ENCODE results near the gene SGPP2. TPM values are rescaled to one million over a fixed set of nuclear protein-coding genes. Genes with fewer than 3 reads are reported as not detected.
A peak's percentile ranks its signal among the peaks of the same experiment; 100 is the strongest.

Gene SGPP2
- total RNA-seq, 2 donors from 2014 or later: 2.1 to 13.0 TPM

- no peak for TF ChIP-seq CTCF (IDR thresholded peaks at IDR 0.05)
- Histone ChIP-seq H3K36me3 (peaks cover 14% of the 10 kb centered on the region), H3K4me1 (peaks cover 0 to 8% of the 10 kb centered on the region in 2 donors), H3K27me3 (no peaks in the 10 kb centered on the region), H3K27ac (no peak overlapping the region), H3K9me3 (no peaks in the 10 kb centered on the region), H3K4me3 (no peak overlapping the region)
- DNase-seq (ENCODE audit: low spot score): no peak
Observed at GRCh38 chr2:222594679-222595078, 170.3 kb downstream of the SGPP2 start.

GRCh38 chr2:222595581-222595980 lies 171.2 kb downstream of the SGPP2 start:
- H3K36me3 ChIP-seq: peaks cover 18% of the 10 kb centered on the region
- no peak overlapping the region for H3K4me3 ChIP-seq
- H3K4me1 ChIP-seq: peaks cover 0 to 8% of the 10 kb centered on the region in 2 donors
- no peak overlapping the region for H3K27ac ChIP-seq
- DNase-seq (ENCODE audit: low spot score): no peak
- H3K27me3 ChIP-seq: no peaks in the 10 kb centered on the region
- H3K9me3 ChIP-seq: no peaks in the 10 kb centered on the region
- no peak for TF ChIP-seq CTCF (IDR thresholded peaks at IDR 0.05)

GRCh38 chr2:222598611-222599010 lies 174.3 kb downstream of the SGPP2 start:
- no peak for TF ChIP-seq CTCF (IDR thresholded peaks at IDR 0.05)
- Histone ChIP-seq H3K4me1 (no peaks in the 10 kb centered on the region), H3K36me3 (peaks cover 18% of the 10 kb centered on the region)

GRCh38 chr2:222603501-222603900 lies 179.2 kb downstream of the SGPP2 start:
- Histone ChIP-seq H3K9me3 (no peaks in the 10 kb centered on the region), H3K4me1 (no peaks in the 10 kb centered on the region), H3K27me3 (no peaks in the 10 kb centered on the region), H3K36me3 (peaks cover 11% of the 10 kb centered on the region), H3K4me3 (no peak overlapping the region), H3K27ac (no peak overlapping the region)
- no peak for TF ChIP-seq CTCF (IDR thresholded peaks at IDR 0.05)
- no peak for DNase-seq (ENCODE audit: low spot score)

More at GRCh38 chr2:222598611-222599010, 174.3 kb downstream of the SGPP2 start:
- no peaks in the 10 kb centered on the region for H3K27me3 ChIP-seq
- no peak overlapping the region for H3K27ac ChIP-seq
- H3K4me3 ChIP-seq: no peak overlapping the region
- H3K9me3 ChIP-seq: no peaks in the 10 kb centered on the region
- DNase-seq (ENCODE audit: low spot score): no peak

GRCh38 chr2:222604749-222605515 lies 180.6 kb downstream of the SGPP2 start:
- Histone ChIP-seq H3K9me3 (no peaks in the 10 kb centered on the region), H3K27ac (peak overlapping the region in 1 of 2 donors; percentile 34), H3K4me3 (no peak overlapping the region), H3K27me3 (no peaks in the 10 kb centered on the region), H3K36me3 (peaks cover under 1% of the 10 kb centered on the region), H3K4me1 (no peaks in the 10 kb centered on the region)
- no peak for DNase-seq (ENCODE audit: low spot score)
- TF ChIP-seq CTCF (IDR thresholded peaks at IDR 0.05): no peak

GRCh38 chr2:222606306-222606705 lies 182.0 kb downstream of the SGPP2 start:
- no peak overlapping the region for H3K4me3 ChIP-seq
- no peaks in the 10 kb centered on the region for H3K9me3 ChIP-seq
- no peaks in the 10 kb centered on the region for H3K4me1 ChIP-seq
- no peaks in the 10 kb centered on the region for H3K27me3 ChIP-seq
- no peak for DNase-seq (ENCODE audit: low spot score)
- TF ChIP-seq CTCF (IDR thresholded peaks at IDR 0.05): no peak
- no peak overlapping the region for H3K27ac ChIP-seq
- no peaks in the 10 kb centered on the region for H3K36me3 ChIP-seq
